Endometrium (tissue), 2 donors: ENCODE results near the gene RNF26.

Source experiments
- FAIRE-seq: peaks from 2 replicates; lab custom pipeline; 2012; peaks lifted over from hg19 to GRCh38; lab: Jason Lieb, UNC
- donor health status: control.
- donor health status: control.

Gene RNF26

GRCh38 chr11:119334174-119334930 lies at the start of gene RNF26:
RNF26 (plus strand) TSS chr11:119334527; CDS start chr11:119335123, 596 bp downstream.
- FAIRE-seq, result peak; percentile 99

GRCh38 chr11:119285431-119285830 lies 48.9 kb upstream of the RNF26 start:
- no peak for FAIRE-seq

GRCh38 chr11:119288219-119288618 lies 46.1 kb upstream of the RNF26 start:
- FAIRE-seq, result no peak

- FAIRE-seq, result no peak
These were observed 43.3 kb upstream of the RNF26 start for GRCh38 chr11:119290894-119291497.

GRCh38 chr11:119293461-119293860 lies 40.9 kb upstream of the RNF26 start:
- FAIRE-seq, result no peak

- no peak for FAIRE-seq
These were observed 39.1 kb upstream of the RNF26 start for GRCh38 chr11:119295178-119295577.

GRCh38 chr11:119297938-119298337 lies 36.4 kb upstream of the RNF26 start:
- no peak for FAIRE-seq

GRCh38 chr11:119298726-119299125 lies 35.6 kb upstream of the RNF26 start:
- no peak for FAIRE-seq

- FAIRE-seq, result no peak
These were observed 34.9 kb upstream of the RNF26 start for GRCh38 chr11:119299416-119299815.

GRCh38 chr11:119300198-119300964 lies 33.9 kb upstream of the RNF26 start:
- no peak for FAIRE-seq

- no peak for FAIRE-seq
These were observed 31.1 kb upstream of the RNF26 start for GRCh38 chr11:119303227-119303718.

- FAIRE-seq, result no peak
These were observed 28.6 kb upstream of the RNF26 start for GRCh38 chr11:119305556-119306372.

- FAIRE-seq, result no peak
These were observed 27.9 kb upstream of the RNF26 start for GRCh38 chr11:119306373-119306890.

- no peak for FAIRE-seq
These were observed 27.1 kb upstream of the RNF26 start for GRCh38 chr11:119307219-119307618.

- FAIRE-seq, result no peak
These were observed 26.4 kb upstream of the RNF26 start for GRCh38 chr11:119307974-119308373.

GRCh38 chr11:119309411-119309810 lies 24.9 kb upstream of the RNF26 start:
- FAIRE-seq, result no peak

- FAIRE-seq, result no peak
These were observed 24.2 kb upstream of the RNF26 start for GRCh38 chr11:119309953-119310681.

- no peak for FAIRE-seq
These were observed 23.7 kb upstream of the RNF26 start for GRCh38 chr11:119310682-119311052.

GRCh38 chr11:119314726-119315125 lies 19.6 kb upstream of the RNF26 start:
- no peak for FAIRE-seq

GRCh38 chr11:119315131-119316015 lies 19.0 kb upstream of the RNF26 start:
- no peak for FAIRE-seq
